ENCODE measurements around the gene CBX4.

GRCh38 chr17:79830303-79830702, 8.9 kb downstream of the CBX4 start:
- TF ChIP-seq PPARA (CRISPR knock-in tag; IDR thresholded peaks at IDR 0.05; ENCODE audit: borderline replicate concordance), result no peak
- no peak for TF ChIP-seq ZNF70 (CRISPR knock-in tag; IDR thresholded peaks at IDR 0.05)
- TF ChIP-seq ZFP30 (CRISPR knock-in tag; IDR thresholded peaks at IDR 0.05), result no peak
- TF ChIP-seq TCF4 (CRISPR knock-in tag; IDR thresholded peaks at IDR 0.05; ENCODE audit: borderline replicate concordance), result no peak
- TF ChIP-seq ISL1 (CRISPR knock-in tag; IDR thresholded peaks at IDR 0.05), result no peak
- TF ChIP-seq, protein P1, sequence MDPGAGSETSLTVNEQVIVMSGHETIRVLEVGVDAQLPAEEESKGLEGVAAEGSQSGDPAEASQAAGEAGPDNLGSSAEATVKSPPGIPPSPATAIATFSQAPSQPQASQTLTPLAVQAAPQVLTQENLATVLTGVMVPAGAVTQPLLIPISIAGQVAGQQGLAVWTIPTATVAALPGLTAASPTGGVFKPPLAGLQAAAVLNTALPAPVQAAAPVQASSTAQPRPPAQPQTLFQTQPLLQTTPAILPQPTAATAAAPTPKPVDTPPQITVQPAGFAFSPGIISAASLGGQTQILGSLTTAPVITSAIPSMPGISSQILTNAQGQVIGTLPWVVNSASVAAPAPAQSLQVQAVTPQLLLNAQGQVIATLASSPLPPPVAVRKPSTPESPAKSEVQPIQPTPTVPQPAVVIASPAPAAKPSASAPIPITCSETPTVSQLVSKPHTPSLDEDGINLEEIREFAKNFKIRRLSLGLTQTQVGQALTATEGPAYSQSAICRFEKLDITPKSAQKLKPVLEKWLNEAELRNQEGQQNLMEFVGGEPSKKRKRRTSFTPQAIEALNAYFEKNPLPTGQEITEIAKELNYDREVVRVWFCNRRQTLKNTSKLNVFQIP (CRISPR knock-in tag; IDR thresholded peaks at IDR 0.05; ENCODE audit: borderline replicate concordance, low read depth), result no peak
- TF ChIP-seq, protein P2, sequence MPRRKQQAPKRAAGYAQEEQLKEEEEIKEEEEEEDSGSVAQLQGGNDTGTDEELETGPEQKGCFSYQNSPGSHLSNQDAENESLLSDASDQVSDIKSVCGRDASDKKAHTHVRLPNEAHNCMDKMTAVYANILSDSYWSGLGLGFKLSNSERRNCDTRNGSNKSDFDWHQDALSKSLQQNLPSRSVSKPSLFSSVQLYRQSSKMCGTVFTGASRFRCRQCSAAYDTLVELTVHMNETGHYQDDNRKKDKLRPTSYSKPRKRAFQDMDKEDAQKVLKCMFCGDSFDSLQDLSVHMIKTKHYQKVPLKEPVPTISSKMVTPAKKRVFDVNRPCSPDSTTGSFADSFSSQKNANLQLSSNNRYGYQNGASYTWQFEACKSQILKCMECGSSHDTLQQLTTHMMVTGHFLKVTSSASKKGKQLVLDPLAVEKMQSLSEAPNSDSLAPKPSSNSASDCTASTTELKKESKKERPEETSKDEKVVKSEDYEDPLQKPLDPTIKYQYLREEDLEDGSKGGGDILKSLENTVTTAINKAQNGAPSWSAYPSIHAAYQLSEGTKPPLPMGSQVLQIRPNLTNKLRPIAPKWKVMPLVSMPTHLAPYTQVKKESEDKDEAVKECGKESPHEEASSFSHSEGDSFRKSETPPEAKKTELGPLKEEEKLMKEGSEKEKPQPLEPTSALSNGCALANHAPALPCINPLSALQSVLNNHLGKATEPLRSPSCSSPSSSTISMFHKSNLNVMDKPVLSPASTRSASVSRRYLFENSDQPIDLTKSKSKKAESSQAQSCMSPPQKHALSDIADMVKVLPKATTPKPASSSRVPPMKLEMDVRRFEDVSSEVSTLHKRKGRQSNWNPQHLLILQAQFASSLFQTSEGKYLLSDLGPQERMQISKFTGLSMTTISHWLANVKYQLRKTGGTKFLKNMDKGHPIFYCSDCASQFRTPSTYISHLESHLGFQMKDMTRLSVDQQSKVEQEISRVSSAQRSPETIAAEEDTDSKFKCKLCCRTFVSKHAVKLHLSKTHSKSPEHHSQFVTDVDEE (CRISPR knock-in tag; IDR thresholded peaks at IDR 0.05), result no peak
- TF ChIP-seq, protein P3, sequence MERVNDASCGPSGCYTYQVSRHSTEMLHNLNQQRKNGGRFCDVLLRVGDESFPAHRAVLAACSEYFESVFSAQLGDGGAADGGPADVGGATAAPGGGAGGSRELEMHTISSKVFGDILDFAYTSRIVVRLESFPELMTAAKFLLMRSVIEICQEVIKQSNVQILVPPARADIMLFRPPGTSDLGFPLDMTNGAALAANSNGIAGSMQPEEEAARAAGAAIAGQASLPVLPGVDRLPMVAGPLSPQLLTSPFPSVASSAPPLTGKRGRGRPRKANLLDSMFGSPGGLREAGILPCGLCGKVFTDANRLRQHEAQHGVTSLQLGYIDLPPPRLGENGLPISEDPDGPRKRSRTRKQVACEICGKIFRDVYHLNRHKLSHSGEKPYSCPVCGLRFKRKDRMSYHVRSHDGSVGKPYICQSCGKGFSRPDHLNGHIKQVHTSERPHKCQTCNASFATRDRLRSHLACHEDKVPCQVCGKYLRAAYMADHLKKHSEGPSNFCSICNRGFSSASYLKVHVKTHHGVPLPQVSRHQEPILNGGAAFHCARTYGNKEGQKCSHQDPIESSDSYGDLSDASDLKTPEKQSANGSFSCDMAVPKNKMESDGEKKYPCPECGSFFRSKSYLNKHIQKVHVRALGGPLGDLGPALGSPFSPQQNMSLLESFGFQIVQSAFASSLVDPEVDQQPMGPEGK (CRISPR knock-in tag; IDR thresholded peaks at IDR 0.05; ENCODE audit: borderline replicate concordance), result no peak
- TF ChIP-seq BACH2 (CRISPR knock-in tag; IDR thresholded peaks at IDR 0.05; ENCODE audit: borderline replicate concordance), result no peak
- no peak for TF ChIP-seq ESRRG (CRISPR knock-in tag; IDR thresholded peaks at IDR 0.05)
- no peak for TF ChIP-seq ZNF565 (CRISPR knock-in tag; conservative IDR thresholded peaks at IDR 0.05; ENCODE audit: low read depth)
- TF ChIP-seq ZFP3 (CRISPR knock-in tag; IDR thresholded peaks at IDR 0.05), result no peak

Measured in SK-N-SH treated with all-trans-retinoic acid at 6 μM for 48 hours (cell line).